Stimulated activated CD4-positive, alpha-beta T cell treated with anti-CD3 and anti-CD28 coated beads, Interleukin-1b, Interleukin-23, amount 100 ng/mL, for 48 hours (primary cell): ENCODE data around the gene ZNF317.
"Not testable (repeated sequence)": the region's sequence is repeated elsewhere in the genome, so short reads cannot be mapped to it uniquely, and the experiment has no call there.

Experiments used
- DNase-seq: peaks from one replicate; pipeline ENCODE4 v3.0.0-alpha.2; 2020

The ZNF317 gene

GRCh38 chr19:9178901-9179300 is 38.7 kb downstream of the ZNF317 start, which contains the start of gene OR7D2:
TSS of gene OR7D2 (plus strand) at chr19:9178979. CDS start at chr19:9185782, 6,803 bp downstream.
- no peak for DNase-seq

DNA sequence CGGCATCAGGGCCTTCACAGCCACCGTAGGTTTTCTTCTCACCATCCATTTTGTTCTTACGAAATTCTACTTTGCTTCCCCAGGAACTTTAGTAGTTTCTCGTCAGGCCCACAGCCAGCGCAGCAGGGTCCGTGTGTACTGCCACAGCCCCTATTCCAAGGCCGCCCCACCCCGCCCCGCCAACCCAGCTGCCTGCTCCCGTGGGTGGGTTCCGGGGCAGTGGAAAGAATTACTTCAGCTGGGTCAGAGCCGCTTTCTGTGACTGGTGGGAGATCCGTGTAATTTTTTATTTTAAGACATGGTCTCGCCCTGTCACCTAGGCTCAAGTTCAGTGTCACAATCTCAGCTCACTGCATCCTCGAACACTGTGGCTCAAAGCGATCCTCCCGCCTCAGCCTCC is 42.8 kb downstream of the ZNF317 start:
- no peak for DNase-seq

GRCh38 chr19:9187191-9187590 is 47.0 kb downstream of the ZNF317 start:
- DNase-seq = no peak

GRCh38 chr19:9189535-9189934 is 49.3 kb downstream of the ZNF317 start:
- DNase-seq = no peak

- not testable (repeated sequence) for DNase-seq
Measured at GRCh38 chr19:9198044-9198443, 57.8 kb downstream of the ZNF317 start.

- peak; percentile 65 for DNase-seq
Measured at GRCh38 chr19:9205501-9206113, 65.4 kb downstream of the ZNF317 start.
